Kidney capillary endothelial cell (primary cell): ENCODE results near the gene FMN2.

Experiments used
- DNase-seq: peaks from one replicate; pipeline ENCODE4 v3.0.0-alpha.2; 2018; ENCODE audit warnings: low spot score

Gene FMN2

GRCh38 chr1:240423246-240423924 lies 331.7 kb downstream of the FMN2 start:
- DNase-seq = no peak

GRCh38 chr1:240424740-240425464 lies 333.2 kb downstream of the FMN2 start:
- DNase-seq = no peak

DNA sequence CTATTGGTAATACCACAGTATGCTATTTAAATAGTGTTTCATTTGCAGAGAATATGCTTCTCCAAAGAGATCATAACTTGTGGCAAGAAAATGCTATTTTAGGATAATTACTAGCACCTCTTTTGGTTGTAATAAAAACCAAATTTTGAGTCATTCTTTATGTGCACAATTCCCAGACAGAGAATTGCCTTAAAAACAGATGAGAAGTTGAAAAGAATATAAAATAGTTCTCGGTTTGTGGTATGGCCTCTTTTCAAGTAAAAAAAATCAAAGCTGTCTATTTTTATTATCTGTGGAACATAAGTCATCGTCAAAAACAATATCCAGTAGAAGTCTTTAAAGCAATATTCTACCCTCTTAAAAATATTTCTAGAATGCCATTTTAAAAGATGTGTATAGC lies 334.4 kb downstream of the FMN2 start:
- DNase-seq = no peak

- DNase-seq = no peak
Observed at GRCh38 chr1:240435996-240436566, 344.4 kb downstream of the FMN2 start.

- no peak for DNase-seq
Observed at GRCh38 chr1:240441669-240442068, 350.0 kb downstream of the FMN2 start.

- DNase-seq = no peak
Observed at GRCh38 chr1:240445369-240445768, 353.7 kb downstream of the FMN2 start.

- no peak for DNase-seq
Observed at GRCh38 chr1:240455228-240455821, 363.6 kb downstream of the FMN2 start.

- no peak for DNase-seq
Observed at GRCh38 chr1:240457203-240457602, 365.5 kb downstream of the FMN2 start.

GRCh38 chr1:240462277-240462676 lies 370.6 kb downstream of the FMN2 start:
- DNase-seq = no peak

GRCh38 chr1:240462766-240463395 lies 371.2 kb downstream of the FMN2 start:
- DNase-seq = no peak

DNA sequence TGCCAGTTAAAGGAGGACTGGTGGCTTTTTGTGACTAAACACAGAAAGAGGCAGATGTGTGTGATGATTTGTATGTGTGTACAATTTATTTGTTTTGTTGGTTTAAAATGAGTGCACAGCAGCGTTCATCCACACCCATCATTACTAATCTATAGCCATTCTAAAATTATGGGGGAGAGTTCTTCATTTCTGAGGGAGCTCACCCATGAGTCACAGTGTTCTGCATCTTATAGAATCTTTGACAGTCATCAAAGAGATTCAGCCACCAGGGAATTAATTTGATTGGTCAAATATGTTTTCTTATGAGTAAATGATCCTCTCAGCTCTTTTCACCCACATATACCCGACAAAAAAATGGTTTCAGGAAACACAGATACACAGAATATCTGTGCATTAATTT lies 372.4 kb downstream of the FMN2 start:
- no peak for DNase-seq

GRCh38 chr1:240465531-240465940 lies 373.9 kb downstream of the FMN2 start:
- no peak for DNase-seq

GRCh38 chr1:240466509-240466908 lies 374.8 kb downstream of the FMN2 start:
- DNase-seq = no peak

DNA sequence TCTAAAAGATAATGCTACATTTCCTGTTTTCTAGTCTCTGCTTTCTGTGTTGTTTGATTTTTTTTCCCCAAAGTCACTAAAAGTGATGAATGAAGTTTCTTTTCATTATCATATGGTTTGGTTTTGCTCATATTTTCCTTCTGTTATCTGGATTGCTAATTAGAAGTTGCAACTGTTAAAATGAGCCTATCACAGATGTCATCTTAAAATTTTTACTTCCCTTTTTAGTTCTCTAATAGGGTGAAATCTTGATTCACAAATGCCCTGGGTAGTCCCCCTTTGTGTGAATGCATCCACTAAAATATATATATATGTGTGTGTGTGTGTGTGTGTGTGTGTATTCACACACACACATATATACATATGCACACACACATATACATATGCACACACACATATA lies 376.2 kb downstream of the FMN2 start:
- DNase-seq = no peak

- DNase-seq = no peak
Observed at GRCh38 chr1:240468656-240469055, 377.0 kb downstream of the FMN2 start.

- DNase-seq = no peak
Observed at GRCh38 chr1:240474133-240474614, 382.5 kb downstream of the FMN2 start.

- DNase-seq = no peak
Observed at GRCh38 chr1:240475832-240476231, 384.1 kb downstream of the FMN2 start.

DNA sequence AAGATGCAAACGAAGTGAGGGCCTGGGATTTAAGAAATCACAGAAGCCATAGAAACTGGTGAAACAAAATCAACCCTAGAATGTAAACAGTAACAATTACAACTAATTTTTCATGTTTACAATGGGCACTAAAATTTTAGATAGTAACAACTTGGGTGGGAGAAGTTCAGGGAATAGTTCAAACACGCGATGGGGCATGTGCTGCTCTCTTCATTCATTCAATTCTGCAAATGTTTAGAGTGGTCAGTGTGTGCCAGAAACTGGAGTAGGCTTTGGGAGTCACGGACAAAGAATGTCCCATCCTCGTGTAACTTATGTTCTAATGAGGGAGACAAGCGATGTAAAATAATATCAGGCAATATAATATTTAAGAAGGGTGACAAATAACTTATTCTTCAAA lies 386.9 kb downstream of the FMN2 start:
- DNase-seq = no peak

- no peak for DNase-seq
Observed at GRCh38 chr1:240484804-240485443, 393.2 kb downstream of the FMN2 start.

GRCh38 chr1:240486611-240487010 lies 394.9 kb downstream of the FMN2 start:
- no peak for DNase-seq

DNA sequence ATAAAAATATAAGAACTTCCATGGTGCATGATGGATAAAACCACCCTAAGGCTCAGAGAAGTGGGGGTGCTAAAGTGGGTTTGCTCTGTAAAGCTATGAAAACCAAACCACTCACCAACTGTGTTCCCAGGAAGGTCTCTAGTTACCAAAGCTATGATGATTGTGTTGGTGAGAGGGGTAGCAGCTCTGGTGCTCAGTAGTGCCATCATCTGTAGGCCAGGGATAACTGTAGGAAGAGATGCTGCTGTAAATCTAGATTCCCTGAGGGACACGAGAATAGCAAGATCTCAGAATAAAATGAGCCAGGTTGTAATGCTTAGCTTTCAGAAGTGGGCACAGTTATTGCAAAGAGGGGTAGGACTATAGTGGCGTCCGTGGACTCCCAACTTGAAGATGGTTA lies 395.8 kb downstream of the FMN2 start:
- no peak for DNase-seq

- DNase-seq = no peak
Observed at GRCh38 chr1:240491156-240491555, 399.5 kb downstream of the FMN2 start.
